PC-3 (cell line): ENCODE measurements around the gene AGPS.

Source experiments
- EZH2 ChIP-seq: fragments of 300-600 bp; sonication (generic); IDR thresholded peaks from one replicate; pipeline ENCODE4 v1.6.1; 2017; ENCODE audit warnings: antibody characterized with exemption, mild to moderate bottlenecking, low read length; ENCODE audit not compliant: unreplicated experiment
- EZH2phosphoT487 ChIP-seq: fragments of 300-600 bp; sonication (generic); IDR thresholded peaks from 2 replicates; pipeline ENCODE4 v1.6.1; 2018; ENCODE audit warnings: mild to moderate bottlenecking, antibody characterized with exemption, low read length, borderline replicate concordance
- TF ChIP-seq, protein P1 (sequence below): fragments of 300-600 bp; sonication (generic); conservative IDR thresholded peaks from 2 replicates; pipeline ENCODE4 v1.5.1; 2017; ENCODE audit warnings: antibody characterized with exemption, low read depth, mild to moderate bottlenecking, low read length

GRCh38 chr2:177506505-177506904 is 113.9 kb downstream of the AGPS start:
- TF ChIP-seq, protein P1, sequence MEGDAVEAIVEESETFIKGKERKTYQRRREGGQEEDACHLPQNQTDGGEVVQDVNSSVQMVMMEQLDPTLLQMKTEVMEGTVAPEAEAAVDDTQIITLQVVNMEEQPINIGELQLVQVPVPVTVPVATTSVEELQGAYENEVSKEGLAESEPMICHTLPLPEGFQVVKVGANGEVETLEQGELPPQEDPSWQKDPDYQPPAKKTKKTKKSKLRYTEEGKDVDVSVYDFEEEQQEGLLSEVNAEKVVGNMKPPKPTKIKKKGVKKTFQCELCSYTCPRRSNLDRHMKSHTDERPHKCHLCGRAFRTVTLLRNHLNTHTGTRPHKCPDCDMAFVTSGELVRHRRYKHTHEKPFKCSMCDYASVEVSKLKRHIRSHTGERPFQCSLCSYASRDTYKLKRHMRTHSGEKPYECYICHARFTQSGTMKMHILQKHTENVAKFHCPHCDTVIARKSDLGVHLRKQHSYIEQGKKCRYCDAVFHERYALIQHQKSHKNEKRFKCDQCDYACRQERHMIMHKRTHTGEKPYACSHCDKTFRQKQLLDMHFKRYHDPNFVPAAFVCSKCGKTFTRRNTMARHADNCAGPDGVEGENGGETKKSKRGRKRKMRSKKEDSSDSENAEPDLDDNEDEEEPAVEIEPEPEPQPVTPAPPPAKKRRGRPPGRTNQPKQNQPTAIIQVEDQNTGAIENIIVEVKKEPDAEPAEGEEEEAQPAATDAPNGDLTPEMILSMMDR, result no peak
- TF ChIP-seq EZH2 (no peak), EZH2phosphoT487 (no peak)
